Measurements from ENCODE around the gene RXFP1.

The RXFP1 gene

GRCh38 chr4:158676076-158676475 is 154.4 kb downstream of the RXFP1 start:
- no peak for DNase-seq

GRCh38 chr4:158678767-158679166 is 157.1 kb downstream of the RXFP1 start:
- DNase-seq: no peak

GRCh38 chr4:158681629-158682028 is 159.9 kb downstream of the RXFP1 start:
- no peak for DNase-seq

- DNase-seq: no peak
Observed at GRCh38 chr4:158682066-158682465, 160.4 kb downstream of the RXFP1 start.

GRCh38 chr4:158688813-158689212 is 167.1 kb downstream of the RXFP1 start:
- DNase-seq: no peak

Measured in activated gamma-delta T cell (primary cell).